ENCODE measurements around the gene HECTD1.
A peak's percentile ranks its signal among the peaks of the same experiment; 100 is the strongest.

Gene HECTD1

DNA sequence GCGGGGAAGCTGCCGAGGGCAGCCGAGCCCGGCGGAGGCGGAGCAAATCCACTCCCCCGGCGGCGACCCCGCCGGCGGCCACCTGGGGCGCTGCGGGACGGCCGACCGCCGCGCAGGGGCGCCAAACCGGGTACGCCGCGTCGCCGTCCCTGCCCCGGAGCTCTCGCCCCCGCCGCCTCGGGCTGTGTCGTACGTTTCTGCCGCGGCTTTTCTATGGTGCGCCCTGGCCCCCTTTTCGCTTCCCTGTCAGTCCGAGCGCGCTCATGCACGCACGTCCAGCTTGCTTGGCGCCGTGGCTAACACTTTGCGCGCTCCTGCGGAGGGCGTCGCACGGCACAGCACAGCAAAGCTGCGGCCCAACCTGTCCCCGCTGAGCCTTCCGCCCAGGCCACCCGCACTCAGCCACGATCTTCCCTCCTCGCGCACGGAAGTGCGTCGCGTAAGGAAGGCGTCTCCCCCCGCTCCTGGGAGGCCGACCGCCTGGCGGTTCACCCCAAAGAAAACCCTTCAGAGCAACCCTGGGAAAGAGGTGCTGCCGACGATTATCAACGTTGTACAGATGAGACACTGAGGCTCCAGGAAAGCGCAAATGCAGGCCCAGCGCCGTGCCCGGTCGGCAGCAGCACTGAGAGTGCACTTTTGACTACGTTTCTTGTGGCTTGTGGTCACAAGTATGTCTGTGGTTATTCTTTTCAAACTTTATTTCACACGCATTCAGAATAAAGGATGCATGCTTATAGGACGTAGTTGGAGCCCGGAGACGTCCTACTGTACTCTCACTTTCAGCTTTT, at the start of gene HECTD1 (continued):
- no peak for TF ChIP-seq ZNF488 (tag by site-specific recombination; IDR thresholded peaks at IDR 0.05)
- TF ChIP-seq, protein P1, sequence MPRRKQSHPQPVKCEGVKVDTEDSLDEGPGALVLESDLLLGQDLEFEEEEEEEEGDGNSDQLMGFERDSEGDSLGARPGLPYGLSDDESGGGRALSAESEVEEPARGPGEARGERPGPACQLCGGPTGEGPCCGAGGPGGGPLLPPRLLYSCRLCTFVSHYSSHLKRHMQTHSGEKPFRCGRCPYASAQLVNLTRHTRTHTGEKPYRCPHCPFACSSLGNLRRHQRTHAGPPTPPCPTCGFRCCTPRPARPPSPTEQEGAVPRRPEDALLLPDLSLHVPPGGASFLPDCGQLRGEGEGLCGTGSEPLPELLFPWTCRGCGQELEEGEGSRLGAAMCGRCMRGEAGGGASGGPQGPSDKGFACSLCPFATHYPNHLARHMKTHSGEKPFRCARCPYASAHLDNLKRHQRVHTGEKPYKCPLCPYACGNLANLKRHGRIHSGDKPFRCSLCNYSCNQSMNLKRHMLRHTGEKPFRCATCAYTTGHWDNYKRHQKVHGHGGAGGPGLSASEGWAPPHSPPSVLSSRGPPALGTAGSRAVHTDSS (tag by site-specific recombination; IDR thresholded peaks at IDR 0.05) = no peak; the same call in none of the 2 replicates
- 0 out of 2 replicates have a peak, but pooled peaks have one; percentile 28 for TF ChIP-seq HOXD13 (CRISPR knock-in tag; IDR thresholded peaks at IDR 0.05; ENCODE audit: borderline replicate concordance)
- no peak for TF ChIP-seq ZNF626 (tag by site-specific recombination; IDR thresholded peaks at IDR 0.05)
- no peak for TF ChIP-seq ZNF521 (tag by site-specific recombination; IDR thresholded peaks at IDR 0.05)
- TF ChIP-seq HIC1 (tag by site-specific recombination; IDR thresholded peaks at IDR 0.05) = no peak
- no peak; the same call in 1 of the 2 replicates for TF ChIP-seq ZBTB7A (tag by site-specific recombination; IDR thresholded peaks at IDR 0.05; ENCODE audit: low read depth)
- TF ChIP-seq, protein P2, sequence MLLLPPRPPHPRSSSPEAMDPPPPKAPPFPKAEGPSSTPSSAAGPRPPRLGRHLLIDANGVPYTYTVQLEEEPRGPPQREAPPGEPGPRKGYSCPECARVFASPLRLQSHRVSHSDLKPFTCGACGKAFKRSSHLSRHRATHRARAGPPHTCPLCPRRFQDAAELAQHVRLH (tag by site-specific recombination; IDR thresholded peaks at IDR 0.05) = no peak
- no peak for TF ChIP-seq ZNF214 (tag by site-specific recombination; IDR thresholded peaks at IDR 0.05; ENCODE audit: borderline replicate concordance)
- TF ChIP-seq KLF9 (tag by site-specific recombination; IDR thresholded peaks at IDR 0.05; ENCODE audit: low read depth) = no peak; the same call in 1 of the 2 replicates
- TF ChIP-seq ZNF302 (tag by site-specific recombination; IDR thresholded peaks at IDR 0.05; ENCODE audit: low read depth) = no peak
- TF ChIP-seq REPIN1 (tag by site-specific recombination; IDR thresholded peaks at IDR 0.05; ENCODE audit: low read depth) = no peak
- no peak for TF ChIP-seq ZNF585B (tag by site-specific recombination; IDR thresholded peaks at IDR 0.05)
- no peak for TF ChIP-seq MZF1 (tag by site-specific recombination; IDR thresholded peaks at IDR 0.05; ENCODE audit: borderline replicate concordance)
- no peak for TF ChIP-seq ZNF426 (tag by site-specific recombination; IDR thresholded peaks at IDR 0.05)
- peak; percentile 83 for TF ChIP-seq KLF16 (tag by site-specific recombination; IDR thresholded peaks at IDR 0.05)
- no peak for TF ChIP-seq ZNF416 (tag by site-specific recombination; IDR thresholded peaks at IDR 0.05)
- no peak for TF ChIP-seq ZNF791 (tag by site-specific recombination; IDR thresholded peaks at IDR 0.05)
- TF ChIP-seq ZNF610 (tag by site-specific recombination; IDR thresholded peaks at IDR 0.05; ENCODE audit: borderline replicate concordance) = peak; percentile 28; the same call in 1 of the 2 replicates
- no peak for TF ChIP-seq ZNF132 (tag by site-specific recombination; IDR thresholded peaks at IDR 0.05; ENCODE audit: borderline replicate concordance)
- TF ChIP-seq ZNF514 (tag by site-specific recombination; IDR thresholded peaks at IDR 0.05) = no peak
- TF ChIP-seq TRIM28 (IDR thresholded peaks at IDR 0.05; ENCODE audit: borderline replicate concordance, low read length) = no peak; the same call in 1 of the 2 replicates
- no peak for TF ChIP-seq HOXC10 (CRISPR knock-in tag; IDR thresholded peaks at IDR 0.05)
- TF ChIP-seq ZNF24 (tag by site-specific recombination; IDR thresholded peaks at IDR 0.05) = 0 out of 2 replicates have a peak, but pooled peaks have one; percentile 35
- peak; percentile 90 for TF ChIP-seq ZXDB (tag by site-specific recombination; IDR thresholded peaks at IDR 0.05)
- peak; percentile 94 for TF ChIP-seq ZBTB20 (tag by site-specific recombination; IDR thresholded peaks at IDR 0.05)
- 0 out of 2 replicates have a peak, but pooled peaks have one; percentile 24 for TF ChIP-seq ZNF549 (tag by site-specific recombination; IDR thresholded peaks at IDR 0.05)
- TF ChIP-seq ZBTB21 (tag by site-specific recombination; IDR thresholded peaks at IDR 0.05) = peak; percentile 67
- TF ChIP-seq ZNF555 (tag by site-specific recombination; conservative IDR thresholded peaks at IDR 0.05) = no peak
- TF ChIP-seq KLF17 (tag by site-specific recombination; IDR thresholded peaks at IDR 0.05) = peak; percentile 80; the same call in 1 of the 2 replicates
- TF ChIP-seq ZIC2 (tag by site-specific recombination; IDR thresholded peaks at IDR 0.05) = peak; percentile 83
